Endothelial cell of umbilical vein (primary cell): Measurements from ENCODE around the gene LIMD2. TPM values are rescaled to one million over a fixed set of nuclear protein-coding genes. Genes with fewer than 3 reads are reported as not detected.
A peak's percentile ranks its signal among the peaks of the same experiment; 100 is the strongest.

ENCODE experiments used
- BruUV-seq: library from RNA; stranded (reverse); fragments of 400-500 nt; replicated peaks from 2 replicates; lab custom pipeline; 2021; lab: Mats Ljungman, UMichigan
- CTCF ChIA-PET: fragments of 300-600, 350-600 bp; sonication (Branson Sonifier 250); formaldehyde crosslinking; loops from one replicate; lab custom pipeline; 2021; ENCODE audit warnings: antibody characterized with exemption, inconsistent platforms; lab: Charles Lee
- POLR2A ChIA-PET: fragments of 300-600, 350-600 bp; sonication (Branson Sonifier 250); formaldehyde crosslinking; loops from one replicate; lab custom pipeline; 2021; ENCODE audit warnings: antibody characterized with exemption, inconsistent platforms; lab: Charles Lee
- DNase-seq: peaks from one replicate; pipeline ENCODE4 v3.0.0-alpha.2; 2011; ENCODE audit warnings: low read depth, low spot score
- FAIRE-seq: peaks from 2 replicates; lab custom pipeline; 2011; peaks lifted over from hg19 to GRCh38; lab: Jason Lieb, UNC
- H2AFZ ChIP-seq: 2 replicates; pipeline ENCODE4 v1.6.0; 2012; ENCODE audit warnings: low read depth, low read length, control low read depth, inconsistent platforms
- H3K27ac ChIP-seq: 2 replicates; pipeline ENCODE4 v1.5.1; 2011; ENCODE audit warnings: low read depth, mild to moderate bottlenecking, control low read depth, low read length, moderate library complexity; ENCODE audit not compliant: insufficient read depth
- H3K27me3 ChIP-seq, 2 experiments: 2 replicates each; pipeline versions ENCODE4 v1.6.0 to v1.6.1; 2011; ENCODE audit warnings: low read length in 2 of 2, mixed read lengths in 1 of 2; ENCODE audit not compliant: control insufficient read depth in 2 of 2, insufficient read depth in 2 of 2
- H3K36me3 ChIP-seq, 2 experiments: 2 replicates in 1 of 2; 3 replicates in 1 of 2; pipeline ENCODE4 v1.5.1; 2011; ENCODE audit warnings: low read length in 2 of 2, mild to moderate bottlenecking in 1 of 2, moderate library complexity in 1 of 2; ENCODE audit not compliant: control insufficient read depth in 2 of 2, insufficient read depth in 2 of 2; ENCODE audit errors: extremely low read depth in 1 of 2
- H3K4me1 ChIP-seq: 3 replicates; pipeline ENCODE4 v1.5.1; 2011; ENCODE audit warnings: mild to moderate bottlenecking, low read length; ENCODE audit not compliant: control insufficient read depth, insufficient read depth; ENCODE audit errors: extremely low read depth
- H3K4me2 ChIP-seq: 2 replicates; pipeline ENCODE4 v1.6.1; 2011; ENCODE audit warnings: low read length, control low read depth, mixed read lengths; ENCODE audit not compliant: insufficient read depth
- H3K4me3 ChIP-seq, 3 experiments: fragments of 200-600 bp in 1 of 3; sonication (generic), shearing (Covaris generic) in 1 of 3; replicated peaks in 1 of 3; 2 replicates each; pipeline ENCODE4 v1.5.1; 2011 to 2016; ENCODE audit warnings: control low read depth in 3 of 3, low read length in 3 of 3, mild to moderate bottlenecking in 2 of 3, inconsistent platforms in 1 of 3, low read depth in 1 of 3, moderate library complexity in 1 of 3; ENCODE audit not compliant: insufficient read depth in 1 of 3
- H3K79me2 ChIP-seq: 2 replicates; pipeline ENCODE4 v1.6.0; 2012; ENCODE audit warnings: low read length, inconsistent platforms; ENCODE audit not compliant: control insufficient read depth, insufficient read depth
- H3K9ac ChIP-seq: replicated peaks from 2 replicates; pipeline ENCODE3; 2011; ENCODE audit warnings: low read length, control low read depth; ENCODE audit not compliant: insufficient read depth; ENCODE audit errors: extremely low read depth
- H3K9me1 ChIP-seq: replicated peaks from 3 replicates; pipeline ENCODE4 v1.6.0; 2011; ENCODE audit warnings: mild to moderate bottlenecking, low read length; ENCODE audit not compliant: control insufficient read depth, insufficient read depth; ENCODE audit errors: extremely low read depth
- H3K9me3 ChIP-seq: replicated peaks from 2 replicates; pipeline ENCODE4 v1.5.1; 2012; ENCODE audit warnings: low read length, inconsistent platforms; ENCODE audit not compliant: control insufficient read depth, insufficient read depth
- H4K20me1 ChIP-seq: replicated peaks from 2 replicates; pipeline ENCODE3; 2011; ENCODE audit warnings: mild to moderate bottlenecking, low read length; ENCODE audit not compliant: control insufficient read depth, insufficient read depth; ENCODE audit errors: extremely low read depth
- EZH2 ChIP-seq: IDR thresholded peaks from 2 replicates; pipeline ENCODE4 v1.6.1; 2012; ENCODE audit warnings: borderline replicate concordance, low read depth, mild to moderate bottlenecking, moderate library complexity, low read length, inconsistent platforms; ENCODE audit not compliant: severe bottlenecking
- FOS ChIP-seq: IDR thresholded peaks from 2 replicates; pipeline ENCODE4 v1.6.1; 2011; ENCODE audit warnings: mild to moderate bottlenecking, low read length, moderate library complexity, borderline replicate concordance; ENCODE audit not compliant: insufficient read depth
- GATA2 ChIP-seq: IDR thresholded peaks from 2 replicates; pipeline ENCODE4 v1.7.0; 2011; ENCODE audit warnings: low read depth, mild to moderate bottlenecking, moderate library complexity, mixed read lengths, low read length; ENCODE audit not compliant: insufficient read length, insufficient read depth
- JUN ChIP-seq: IDR thresholded peaks from 2 replicates; pipeline ENCODE4 v1.6.1; 2011; ENCODE audit warnings: borderline replicate concordance, low read depth; ENCODE audit not compliant: insufficient read length, insufficient read depth
- MAX ChIP-seq: IDR thresholded peaks from 2 replicates; pipeline ENCODE4 v1.6.1; 2011; ENCODE audit not compliant: insufficient read depth, insufficient read length
- MYC ChIP-seq: IDR thresholded peaks from one replicate; pipeline ENCODE4 v1.6.1; 2011; ENCODE audit warnings: mild to moderate bottlenecking, low read depth, low read length
- POLR2A ChIP-seq: IDR thresholded peaks from 2 replicates; pipeline ENCODE4 v1.6.1; 2012; ENCODE audit warnings: low read depth, mild to moderate bottlenecking, control low read depth, low read length
- POLR2AphosphoS5 ChIP-seq: IDR thresholded peaks from 2 replicates; pipeline ENCODE4 v1.6.1; 2012; ENCODE audit warnings: low read depth, mild to moderate bottlenecking, control low read depth, low read length, moderate library complexity; ENCODE audit not compliant: insufficient read depth
- dilution Hi-C: fragments of 300-500 bp; cut with MboI; formaldehyde crosslinking; loops from one replicate; pipeline ENCODE4 v1.15.0; 2019; ENCODE audit warnings: low sequenced_read_pairs; ENCODE audit not compliant: extremely low pct_ligation_motif_present
- intact Hi-C: fragments of 100-400 bp; cut with micrococcal nuclease; formaldehyde crosslinking; loops from one replicate; pipeline ENCODE4 v1.10.0; 2022
- polyA plus RNA-seq, 4 experiments: library from polyadenylated mRNA; depleted of rRNA in 3 of 4; stranded (reverse) in 3 of 4; unstranded in 1 of 4; fragments of >200 nt; gene quantifications; 2 replicates each; pipeline versions ENCODE4 v1.2.1 to v1.2.3, GENCODE V29; 2011 to 2012; ENCODE audit warnings: missing spikeins in 1 of 4
- total RNA-seq: library from RNA; stranded (reverse); gene quantifications from 2 replicates; pipeline ENCODE4 v1.2.3, GENCODE V29; 2021
- TF ChIP-seq, protein P1 (sequence below), 2 donors: IDR thresholded peaks; 1 replicate in 1 of 2; 2 replicates in 1 of 2; pipeline ENCODE4 v1.5.1; 2011; ENCODE audit warnings: low read length in 2 of 2, mild to moderate bottlenecking in 2 of 2, moderate library complexity in 2 of 2, control low read depth in 1 of 2, inconsistent platforms in 1 of 2, low read depth in 1 of 2; ENCODE audit not compliant: insufficient read depth in 1 of 2; ENCODE audit errors: extremely low read depth in 1 of 2

The LIMD2 gene
- total and polyA plus RNA-seq, 2 donors (not counting 3 experiments of a cell fraction or from before 2014, with no cell fraction given) = 69.0 to 83.9 TPM

DNA sequence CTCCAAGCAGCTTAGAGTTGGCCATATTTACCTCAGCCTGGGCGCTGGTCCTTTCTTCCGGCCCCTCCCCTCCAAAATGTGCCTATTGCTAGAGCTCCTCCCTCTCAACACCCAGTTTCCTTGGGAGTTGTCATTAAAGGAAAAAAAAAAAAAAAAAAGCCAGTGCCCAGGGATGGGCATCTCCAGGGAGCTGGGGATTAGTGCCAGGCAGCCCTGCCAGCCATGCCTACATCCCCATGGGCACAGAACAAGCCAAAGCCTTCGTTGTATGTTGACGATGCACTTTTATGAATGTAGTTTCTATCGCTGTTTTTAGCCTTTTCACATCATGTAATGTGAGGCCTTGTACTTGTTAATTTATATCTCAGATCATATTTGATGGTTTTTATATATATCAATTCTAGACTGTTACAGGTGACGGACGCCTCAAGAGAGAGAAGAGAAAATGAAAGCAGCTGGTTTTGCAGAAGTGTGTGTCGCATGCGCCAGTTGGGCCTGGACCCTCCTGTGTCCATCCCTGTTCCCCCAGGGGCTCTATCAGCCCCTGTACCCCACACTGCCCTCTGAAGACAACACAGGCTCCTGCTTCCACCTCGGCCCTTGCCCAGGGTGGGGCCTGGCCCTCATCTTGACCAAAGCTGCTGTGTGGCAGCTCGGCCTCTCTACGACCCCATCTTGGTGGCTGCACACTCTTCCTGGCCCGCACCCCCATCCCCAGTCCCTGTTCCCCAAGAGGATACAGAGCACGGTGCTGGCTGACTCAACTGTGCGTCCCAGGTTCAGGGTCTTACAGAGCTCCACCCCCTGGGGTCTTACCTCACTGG is 4.8 kb downstream of the LIMD2 start:
- Histone ChIP-seq H4K20me1 (no peaks in the 10 kb centered on the region), H3K9me1 (no peaks in the 10 kb centered on the region), H3K4me2 (no peak overlapping the region), H3K27me3 (no peaks in the 10 kb centered on the region), H3K79me2 (peaks cover 2% of the 10 kb centered on the region), H3K4me3 (no peak overlapping the region), H3K27ac (no peak overlapping the region), H3K9ac (no peak overlapping the region), H3K36me3 (peaks cover 4 to 43% of the 10 kb centered on the region in 2 experiments), H3K9me3 (no peaks in the 10 kb centered on the region), H3K4me1 (peaks cover 10% of the 10 kb centered on the region), H2AFZ (no peak overlapping the region)
- intact Hi-C loops = no loop called here
- TF ChIP-seq POLR2A (no peak), MAX (no peak), MYC (no peak), EZH2 (no peak), POLR2AphosphoS5 (no peak), GATA2 (no peak), FOS (no peak), JUN (no peak)
- TF ChIP-seq, protein P1, sequence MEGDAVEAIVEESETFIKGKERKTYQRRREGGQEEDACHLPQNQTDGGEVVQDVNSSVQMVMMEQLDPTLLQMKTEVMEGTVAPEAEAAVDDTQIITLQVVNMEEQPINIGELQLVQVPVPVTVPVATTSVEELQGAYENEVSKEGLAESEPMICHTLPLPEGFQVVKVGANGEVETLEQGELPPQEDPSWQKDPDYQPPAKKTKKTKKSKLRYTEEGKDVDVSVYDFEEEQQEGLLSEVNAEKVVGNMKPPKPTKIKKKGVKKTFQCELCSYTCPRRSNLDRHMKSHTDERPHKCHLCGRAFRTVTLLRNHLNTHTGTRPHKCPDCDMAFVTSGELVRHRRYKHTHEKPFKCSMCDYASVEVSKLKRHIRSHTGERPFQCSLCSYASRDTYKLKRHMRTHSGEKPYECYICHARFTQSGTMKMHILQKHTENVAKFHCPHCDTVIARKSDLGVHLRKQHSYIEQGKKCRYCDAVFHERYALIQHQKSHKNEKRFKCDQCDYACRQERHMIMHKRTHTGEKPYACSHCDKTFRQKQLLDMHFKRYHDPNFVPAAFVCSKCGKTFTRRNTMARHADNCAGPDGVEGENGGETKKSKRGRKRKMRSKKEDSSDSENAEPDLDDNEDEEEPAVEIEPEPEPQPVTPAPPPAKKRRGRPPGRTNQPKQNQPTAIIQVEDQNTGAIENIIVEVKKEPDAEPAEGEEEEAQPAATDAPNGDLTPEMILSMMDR (IDR thresholded peaks at IDR 0.05; ENCODE audit: extremely low read depth in 1 of 2, insufficient read depth in 1 of 2, low read depth in 1 of 2, low read length in 2 of 2) = no peak
- BruUV-seq = TSS peak; percentile 53
- DNase-seq (no peak), FAIRE-seq (no peak)
- ChIA-PET POLR2A (interaction anchor here (0.7 kb wide), 2 partner anchors 38 to 1498 kb away, joined by 4 to 8 read pairs; no protein-coding TSS in a partner anchor), CTCF (interaction anchor here (0.6 to 6.6 kb wide), 11 partner anchors 7 to 270 kb away, joined by 3 to 36 read pairs (median 5); no protein-coding TSS in a partner anchor)
- dilution Hi-C loops = no loop called here
